Measurements from ENCODE around the gene IFNAR2. TPM values are rescaled to one million over a fixed set of nuclear protein-coding genes. Genes with fewer than 3 reads are reported as not detected.

The IFNAR2 gene
- total and polyA plus RNA-seq, 12 donors = 3.3 to 29.7 (median 14.5) TPM

- Histone ChIP-seq H3K36me3 (replicated peaks in 1 of 2) (no peaks in the 10 kb centered on the region), H3K4me3 (peak overlapping the region in 1 of 4 donors; percentile 88), H3K4me1 (replicated peaks in 1 of 2) (peaks cover 0 to 17% of the 10 kb centered on the region in 2 donors), H3K27ac (no peak overlapping the region), H3K9me3 (replicated peaks in 1 of 3) (no peaks in the 10 kb centered on the region), H3K27me3 (no peaks in the 10 kb centered on the region)
- intact Hi-C loops (cut with DNase I) = no loop called here
- WGBS, 4 donors = 67 to 71% (median 68%) methylated on average over 5 of the region's 5 CpGs
- TF ChIP-seq POLR2A (IDR thresholded peaks at IDR 0.05) (no peak), CTCF (IDR thresholded peaks at IDR 0.05) (no peak)
- DNase-seq = no peak
Observed at GRCh38 chr21:33232291-33233034, 2.7 kb downstream of the IFNAR2 start.

- Histone ChIP-seq H3K9me3 (replicated peaks in 1 of 3) (no peaks in the 10 kb centered on the region), H3K4me3 (no peak overlapping the region), H3K36me3 (replicated peaks in 1 of 2) (no peaks in the 10 kb centered on the region), H3K4me1 (replicated peaks in 1 of 2) (peaks cover 0 to 14% of the 10 kb centered on the region in 2 donors), H3K27ac (no peak overlapping the region), H3K27me3 (no peaks in the 10 kb centered on the region)
- intact Hi-C loops (cut with DNase I) = no loop called here
- TF ChIP-seq CTCF (IDR thresholded peaks at IDR 0.05) (no peak), POLR2A (IDR thresholded peaks at IDR 0.05) (no peak)
- WGBS, 4 donors = 81 to 97% (median 84%) methylated on average over 3 of the region's 3 CpGs
- DNase-seq = no peak
Observed at GRCh38 chr21:33234635-33235520, 5.1 kb downstream of the IFNAR2 start.

GRCh38 chr21:33236013-33236686 lies 6.4 kb downstream of the IFNAR2 start:
- Histone ChIP-seq H3K36me3 (replicated peaks in 1 of 2) (no peaks in the 10 kb centered on the region), H3K27ac (no peak overlapping the region), H3K4me1 (replicated peaks in 1 of 2) (peaks cover 0 to 14% of the 10 kb centered on the region in 2 donors), H3K27me3 (no peaks in the 10 kb centered on the region), H3K9me3 (replicated peaks in 1 of 3) (no peaks in the 10 kb centered on the region), H3K4me3 (no peak overlapping the region)
- TF ChIP-seq CTCF (IDR thresholded peaks at IDR 0.05) = no peak
- no peak for TF ChIP-seq POLR2A (IDR thresholded peaks at IDR 0.05)
- no peak for DNase-seq
- 90 to 95% (median 93%) methylated on average over 4 to 6 of the region's 6 CpGs for WGBS, 4 donors
- intact Hi-C loops (cut with DNase I) = no loop called here

- Histone ChIP-seq H3K36me3 (replicated peaks in 1 of 2) (no peaks in the 10 kb centered on the region), H3K4me3 (no peak overlapping the region), H3K27me3 (no peaks in the 10 kb centered on the region), H3K9me3 (replicated peaks in 1 of 3) (no peaks in the 10 kb centered on the region), H3K27ac (no peak overlapping the region), H3K4me1 (replicated peaks in 1 of 2) (peaks cover 0 to 14% of the 10 kb centered on the region in 2 donors)
- DNase-seq = no peak
- no peak for TF ChIP-seq CTCF (IDR thresholded peaks at IDR 0.05)
- no peak for TF ChIP-seq POLR2A (IDR thresholded peaks at IDR 0.05)
- intact Hi-C loops (cut with DNase I) = no loop called here
- 67 to 88% (median 75%) methylated on average over 2 of the region's 2 CpGs for WGBS, 4 donors
Observed at GRCh38 chr21:33236766-33237165, 7.0 kb downstream of the IFNAR2 start.

Measured in adrenal gland (tissue), 12 donors.